Stimulated activated memory B cell treated with anti-CD40 and anti-IgM and Interleukin-4, amounts not matched to agents 10 μg/mL and 1 μg/mL and 100 μg/mL, for 72 hours (primary cell): Measurements from ENCODE around the gene USP25.
"Not testable (repeated sequence)": the region's sequence is repeated elsewhere in the genome, so short reads cannot be mapped to it uniquely, and the experiment has no call there.

Experiments
- ATAC-seq: fragments of 150-1000 bp; cut with Tn5 transposase; 2 replicates; pipeline ENCODE4 v1.10.0; 2021
- H3K27ac Mint-ChIP-seq: one replicate; pipeline ENCODE4 v1.8.0; 2022; ENCODE audit warnings: mild to moderate bottlenecking, mixed read lengths
- H3K27me3 Mint-ChIP-seq: one replicate; pipeline ENCODE4 v1.8.0; 2022; ENCODE audit warnings: mixed read lengths
- H3K36me3 Mint-ChIP-seq: one replicate; pipeline ENCODE4 v1.8.0; 2022; ENCODE audit warnings: mixed read lengths
- H3K4me1 Mint-ChIP-seq: one replicate; pipeline ENCODE4 v1.8.0; 2022; ENCODE audit warnings: mixed read lengths
- H3K4me3 Mint-ChIP-seq: one replicate; pipeline ENCODE4 v1.8.0; 2022; ENCODE audit warnings: mild to moderate bottlenecking, moderate library complexity, mixed read lengths
- H3K9me3 Mint-ChIP-seq: one replicate; pipeline ENCODE4 v1.8.0; 2022; ENCODE audit warnings: mixed read lengths

USP25 gene

DNA sequence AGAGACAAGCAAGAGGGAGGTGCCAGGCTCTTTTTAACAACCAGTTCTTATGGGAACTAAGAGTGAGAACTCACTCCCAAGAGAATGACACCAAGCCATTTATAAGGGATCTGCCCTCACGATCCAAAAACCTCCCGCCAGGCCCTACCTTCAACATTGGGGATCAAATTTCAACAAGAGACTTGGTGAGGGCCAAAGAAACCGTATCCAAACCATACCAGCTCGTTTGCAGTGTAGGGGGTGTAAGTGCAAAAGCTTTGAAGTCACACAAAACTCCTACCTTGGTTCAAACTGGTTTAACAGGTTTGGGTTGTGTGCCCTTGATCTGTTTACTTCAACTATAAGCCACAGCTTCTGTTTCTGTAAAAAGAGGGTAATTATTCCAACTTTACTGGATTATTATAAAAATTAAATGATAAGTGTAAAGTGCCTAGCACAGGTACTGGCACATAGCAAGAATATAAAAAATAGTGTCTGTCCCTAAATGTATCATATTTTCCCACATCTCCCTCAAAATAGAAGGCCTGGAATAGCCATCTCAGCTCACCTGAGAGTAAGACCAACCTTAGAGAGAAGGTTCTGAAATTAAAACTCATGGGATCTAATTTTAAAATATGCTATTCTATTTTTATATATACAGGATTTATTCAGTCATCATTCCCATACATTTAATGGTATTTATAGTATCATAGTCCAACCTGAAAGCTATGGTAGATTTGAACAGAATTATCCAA, 7.0 kb upstream of the USP25 start:
- H3K4me3 Mint-ChIP-seq: no peak overlapping the region
- no peaks in the 10 kb centered on the region for H3K27me3 Mint-ChIP-seq
- H3K9me3 Mint-ChIP-seq: peaks cover 2% of the 10 kb centered on the region
- H3K27ac Mint-ChIP-seq: no peak overlapping the region
- ATAC-seq: no peak
- H3K4me1 Mint-ChIP-seq: no peaks in the 10 kb centered on the region
- no peaks in the 10 kb centered on the region for H3K36me3 Mint-ChIP-seq

DNA sequence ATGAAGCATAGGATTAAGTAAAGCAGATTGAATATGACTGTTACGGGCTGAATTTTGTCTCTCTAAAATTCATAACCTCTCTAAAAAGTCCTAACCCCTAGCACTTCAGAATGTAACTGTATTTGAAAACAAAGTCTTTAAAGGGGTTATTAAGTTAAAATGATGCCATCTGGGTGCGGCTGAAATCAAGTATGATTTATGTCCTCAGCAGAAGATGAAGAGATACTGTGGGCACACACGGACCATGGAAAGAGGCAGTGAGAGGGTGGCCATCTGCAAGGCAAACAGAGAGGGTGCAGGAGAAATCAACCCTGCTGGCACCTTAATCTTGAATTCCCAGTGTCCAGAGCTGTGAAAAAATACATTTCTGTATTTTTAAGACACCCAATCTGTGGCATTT, 3.8 kb upstream of the USP25 start:
- peaks cover under 1% of the 10 kb centered on the region for H3K4me1 Mint-ChIP-seq
- H3K9me3 Mint-ChIP-seq: peaks cover 2% of the 10 kb centered on the region
- no peak for ATAC-seq
- no peaks in the 10 kb centered on the region for H3K27me3 Mint-ChIP-seq
- H3K27ac Mint-ChIP-seq: no peak overlapping the region
- H3K36me3 Mint-ChIP-seq: no peaks in the 10 kb centered on the region
- no peak overlapping the region for H3K4me3 Mint-ChIP-seq

DNA sequence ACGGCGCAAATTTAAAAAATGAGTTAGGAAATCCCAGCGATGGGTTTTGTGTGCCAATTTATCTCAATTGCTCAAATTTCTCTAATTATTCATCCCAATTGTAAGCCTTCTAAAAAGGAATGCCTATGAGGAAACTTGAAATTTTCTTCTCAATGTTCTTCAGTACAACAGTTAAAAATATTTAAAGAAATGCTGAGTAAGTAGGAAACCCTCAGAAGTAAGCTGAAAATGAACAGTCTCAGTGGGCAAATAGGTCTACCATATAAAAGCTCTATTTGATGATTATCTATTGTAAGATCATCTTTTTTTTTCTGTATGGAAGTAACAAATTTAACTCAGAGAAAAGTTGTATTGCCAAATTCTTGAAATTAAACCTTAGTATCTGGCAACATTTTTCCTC, 1.7 kb upstream of the USP25 start:
- ATAC-seq: no peak
- Mint-ChIP-seq H3K9me3 (no peaks in the 10 kb centered on the region), H3K4me3 (no peak overlapping the region), H3K36me3 (no peaks in the 10 kb centered on the region), H3K4me1 (peaks cover 17% of the 10 kb centered on the region), H3K27me3 (no peaks in the 10 kb centered on the region), H3K27ac (no peak overlapping the region)

DNA sequence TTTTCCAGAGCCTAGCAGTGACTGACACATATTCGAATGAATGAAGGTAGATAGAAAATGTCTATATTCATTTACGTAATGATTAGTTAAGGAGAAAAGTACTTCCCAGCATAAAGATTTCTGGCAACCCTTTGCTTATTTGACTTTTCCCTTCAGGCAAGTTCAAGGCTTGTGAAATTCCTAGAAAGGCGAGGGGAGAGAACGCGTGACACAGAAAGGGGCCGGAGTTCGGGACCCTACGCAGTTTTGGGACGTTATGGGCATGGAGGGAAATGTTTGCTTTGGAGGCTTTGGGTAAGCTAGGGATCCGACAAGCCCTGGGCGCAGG, 472 bp upstream of the USP25 start:
- Mint-ChIP-seq H3K27me3 (no peaks in the 10 kb centered on the region), H3K9me3 (no peaks in the 10 kb centered on the region), H3K4me1 (peaks cover 29% of the 10 kb centered on the region), H3K36me3 (no peaks in the 10 kb centered on the region), H3K27ac (peak overlapping the region; percentile 42), H3K4me3 (peak overlapping the region; percentile 76)
- no peak for ATAC-seq

DNA sequence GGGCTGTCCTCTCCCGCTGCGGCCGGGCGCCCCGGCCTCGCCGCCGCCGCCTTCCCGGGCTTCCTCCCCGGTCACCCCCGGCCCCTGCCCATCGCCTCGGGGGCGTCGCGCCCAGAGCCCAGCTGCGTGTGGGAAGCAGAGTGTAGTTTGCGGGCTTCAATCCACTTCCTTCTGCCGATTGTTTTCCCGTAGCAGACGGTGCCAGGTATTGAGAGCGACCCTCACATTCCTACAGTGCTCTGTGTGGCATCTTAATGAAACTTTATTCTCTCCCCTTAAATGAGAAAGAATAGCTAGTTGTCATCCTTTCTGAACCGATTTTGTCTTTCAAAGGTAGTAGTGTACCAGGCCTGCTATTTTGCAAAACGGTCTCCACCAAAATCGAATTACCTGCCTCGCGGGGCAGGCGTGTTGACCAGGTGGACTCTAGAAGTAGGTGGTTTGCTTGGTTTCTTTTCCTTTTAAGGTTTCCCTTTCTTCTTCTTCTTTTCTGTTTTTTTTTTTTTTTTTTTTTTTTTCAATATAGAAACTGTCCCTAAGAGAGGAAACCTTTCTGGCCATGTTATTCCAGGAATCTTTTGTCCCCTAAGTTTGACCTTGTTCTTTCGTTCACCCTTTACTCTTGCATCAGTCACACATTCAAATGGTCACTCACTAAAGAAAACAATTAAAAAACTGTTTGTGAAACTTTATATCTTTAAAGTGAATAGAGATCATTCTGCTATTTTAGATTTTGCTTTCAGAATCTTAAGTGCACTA, 881 bp downstream of the USP25 start:
- ATAC-seq: no peak
- H3K27me3 Mint-ChIP-seq: no peaks in the 10 kb centered on the region
- peaks cover 35% of the 10 kb centered on the region for H3K4me1 Mint-ChIP-seq
- H3K36me3 Mint-ChIP-seq: no peaks in the 10 kb centered on the region
- H3K27ac Mint-ChIP-seq: peak overlapping the region; percentile 80
- H3K4me3 Mint-ChIP-seq: peak overlapping the region; percentile 90
- H3K9me3 Mint-ChIP-seq: no peaks in the 10 kb centered on the region

DNA sequence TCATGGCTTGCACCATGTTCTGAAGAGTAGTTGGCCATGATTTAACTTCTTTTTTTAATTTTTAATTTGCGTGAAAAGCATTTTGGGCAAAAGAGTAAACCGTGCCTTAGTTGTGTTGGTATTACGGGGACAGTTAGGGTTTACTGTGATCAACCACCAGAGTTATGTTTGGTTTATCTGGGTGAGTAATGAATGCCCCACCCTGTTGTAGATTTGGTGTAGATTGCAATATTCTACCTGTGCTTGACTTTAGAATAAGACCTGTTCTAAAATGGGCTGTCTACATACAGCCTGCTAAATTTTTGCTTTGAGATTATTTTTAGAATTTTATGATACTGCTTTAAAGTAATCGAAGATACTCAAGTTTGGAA, 1.4 kb downstream of the USP25 start:
- H3K27me3 Mint-ChIP-seq: no peaks in the 10 kb centered on the region
- no peaks in the 10 kb centered on the region for H3K9me3 Mint-ChIP-seq
- H3K36me3 Mint-ChIP-seq: no peaks in the 10 kb centered on the region
- peak overlapping the region; percentile 90 for H3K4me3 Mint-ChIP-seq
- H3K27ac Mint-ChIP-seq: peak overlapping the region; percentile 80
- no peak for ATAC-seq
- peaks cover 41% of the 10 kb centered on the region for H3K4me1 Mint-ChIP-seq

DNA sequence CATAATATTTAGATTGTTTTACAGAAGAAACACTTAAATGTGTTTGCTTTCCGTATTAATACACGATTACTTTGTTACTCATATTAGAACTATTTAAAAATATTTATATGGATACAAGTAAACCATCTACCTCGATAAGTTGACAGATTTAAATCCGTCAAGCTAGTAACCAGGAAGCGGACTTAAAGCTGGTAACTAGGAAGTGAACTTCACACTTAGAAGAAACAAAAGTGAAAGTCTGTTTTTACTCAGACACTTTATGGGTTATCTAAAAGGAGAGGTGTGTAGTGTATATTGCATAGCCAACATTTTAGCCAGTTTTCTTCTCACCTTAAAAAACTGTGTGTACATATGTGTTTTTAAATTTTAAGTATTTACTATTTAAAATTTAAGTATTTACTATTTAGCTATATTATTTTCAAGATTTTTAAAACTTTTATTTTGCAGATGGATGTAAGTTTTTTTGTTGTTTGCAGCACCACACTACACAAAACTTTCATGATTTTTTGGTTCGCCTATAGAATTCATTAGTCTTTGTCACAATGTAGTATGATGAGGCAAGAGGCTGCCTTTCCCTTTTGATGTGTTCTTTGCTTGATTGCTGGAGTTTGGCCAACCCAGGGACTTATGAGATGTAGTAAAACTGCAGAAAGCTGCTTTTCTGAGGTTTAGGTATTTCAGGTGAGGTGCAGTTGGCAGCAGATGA, 2.7 kb downstream of the USP25 start:
- peak; percentile 22 for ATAC-seq
- Mint-ChIP-seq H3K27ac (peak overlapping the region; percentile 27), H3K4me1 (peaks cover 50% of the 10 kb centered on the region), H3K27me3 (no peaks in the 10 kb centered on the region), H3K4me3 (peak overlapping the region; percentile 79), H3K36me3 (peaks cover 7% of the 10 kb centered on the region), H3K9me3 (no peaks in the 10 kb centered on the region)

DNA sequence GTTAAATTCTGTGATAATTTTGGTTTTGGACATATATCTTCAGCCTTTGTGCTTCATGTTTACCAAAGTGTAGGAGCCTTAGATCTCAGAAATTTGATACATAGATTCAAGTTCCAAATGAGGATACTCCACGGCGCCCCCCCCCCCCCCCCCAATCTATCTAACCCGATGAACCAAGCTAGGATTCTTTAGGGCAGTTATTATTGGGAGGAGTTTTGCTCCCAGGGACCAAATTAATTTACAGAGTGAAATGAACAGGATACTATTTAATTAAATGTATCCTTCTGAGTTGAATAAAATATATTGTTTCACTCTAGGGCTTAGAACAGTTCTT, 3.2 kb downstream of the USP25 start:
- Mint-ChIP-seq H3K9me3 (no peaks in the 10 kb centered on the region), H3K36me3 (peaks cover 8% of the 10 kb centered on the region), H3K4me1 (peaks cover 55% of the 10 kb centered on the region), H3K4me3 (peak overlapping the region; percentile 59), H3K27me3 (no peaks in the 10 kb centered on the region), H3K27ac (peak overlapping the region; percentile 27)
- ATAC-seq: no peak

DNA sequence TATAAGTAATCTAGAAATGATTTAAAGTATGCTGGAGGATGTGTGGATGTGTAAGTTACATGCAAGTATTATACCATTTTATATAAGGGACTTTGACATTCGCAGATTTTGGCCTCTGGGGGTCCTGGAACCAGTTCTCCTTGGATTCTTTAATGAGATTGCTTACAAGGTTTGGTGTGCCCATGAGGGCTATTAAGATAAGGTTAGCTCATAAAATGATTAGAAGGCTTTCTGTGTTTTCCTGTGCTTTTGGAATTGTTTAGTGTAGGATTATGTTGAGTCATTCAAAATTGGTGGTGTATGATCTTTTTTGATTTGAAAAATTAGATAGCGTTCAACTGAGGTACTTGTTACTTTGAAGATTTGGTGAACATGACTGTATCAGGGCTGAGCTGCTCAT, 5.6 kb downstream of the USP25 start:
- H3K27ac Mint-ChIP-seq: no peak overlapping the region
- H3K9me3 Mint-ChIP-seq: no peaks in the 10 kb centered on the region
- no peak for ATAC-seq
- no peak overlapping the region for H3K4me3 Mint-ChIP-seq
- H3K27me3 Mint-ChIP-seq: no peaks in the 10 kb centered on the region
- peaks cover 8% of the 10 kb centered on the region for H3K36me3 Mint-ChIP-seq
- H3K4me1 Mint-ChIP-seq: peaks cover 79% of the 10 kb centered on the region

DNA sequence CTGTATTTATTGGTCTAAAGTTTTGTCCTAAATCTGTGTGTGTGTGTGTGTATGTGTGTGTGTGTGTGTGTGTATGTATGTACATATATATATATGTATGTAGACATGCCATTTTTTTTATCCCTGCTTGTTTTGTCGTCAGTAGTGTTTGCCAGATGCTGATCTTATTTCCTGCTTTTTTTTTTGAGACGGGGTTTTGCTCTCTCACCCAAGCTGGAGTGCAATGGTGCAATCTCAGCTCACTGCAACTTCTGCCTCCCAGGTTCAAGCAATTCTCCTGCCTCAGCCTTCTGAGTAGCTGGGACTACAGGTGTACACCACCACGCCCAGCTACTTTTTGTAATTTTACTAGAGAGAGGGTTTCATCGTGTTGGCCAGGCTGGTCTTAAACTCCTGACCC, 6.1 kb downstream of the USP25 start:
- not testable (repeated sequence) for H3K9me3 Mint-ChIP-seq, H3K27ac Mint-ChIP-seq, H3K4me3 Mint-ChIP-seq

DNA sequence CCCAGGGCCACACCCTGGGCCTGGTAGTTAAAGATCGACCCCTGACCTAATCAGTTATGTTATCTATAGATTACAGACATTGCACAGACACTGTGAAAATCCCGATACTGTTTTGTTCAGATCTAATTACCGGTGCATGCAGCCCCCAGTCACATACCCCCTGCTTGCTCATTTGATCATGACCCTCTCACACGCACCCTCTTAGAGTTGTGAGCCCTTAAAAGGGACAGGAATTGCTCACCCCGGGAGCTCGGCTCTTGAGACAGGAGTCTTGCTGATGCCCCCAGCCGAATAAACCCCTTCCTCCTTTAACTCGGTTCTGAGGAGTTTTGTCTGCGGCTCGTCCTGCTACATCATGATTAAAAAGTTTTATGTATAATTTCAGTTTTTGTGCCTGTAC, 9.0 kb downstream of the USP25 start:
- peaks cover 29% of the 10 kb centered on the region for H3K36me3 Mint-ChIP-seq
- not testable (repeated sequence) for H3K4me3 Mint-ChIP-seq, H3K9me3 Mint-ChIP-seq, H3K27me3 Mint-ChIP-seq, ATAC-seq, H3K27ac Mint-ChIP-seq
- H3K4me1 Mint-ChIP-seq: peaks cover 81% of the 10 kb centered on the region

More for the DNA sequence above, 6.1 kb downstream of the USP25 start:
- not testable (repeated sequence) for H3K36me3 Mint-ChIP-seq, ATAC-seq, H3K27me3 Mint-ChIP-seq
- H3K4me1 Mint-ChIP-seq: peaks cover 83% of the 10 kb centered on the region

DNA sequence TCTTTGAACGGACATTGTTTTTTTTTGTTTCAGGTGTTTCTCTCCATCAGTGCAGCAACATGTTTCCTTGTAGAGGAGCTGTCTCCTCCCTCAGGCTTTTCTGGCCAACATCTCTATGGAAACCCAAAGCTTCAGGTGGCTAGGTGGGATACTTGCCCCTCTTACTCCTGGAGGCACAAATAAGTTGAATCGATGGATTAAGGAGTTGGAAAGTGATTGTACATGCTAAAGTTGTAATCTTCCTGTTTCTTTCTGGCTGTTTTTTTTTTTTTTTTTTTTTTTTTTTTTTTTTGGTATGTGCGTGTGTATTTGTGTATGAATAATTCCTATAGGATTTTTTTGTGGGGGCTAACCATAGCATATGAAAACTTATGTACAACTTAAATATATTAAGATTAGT, 10.6 kb downstream of the USP25 start:
- no peak for ATAC-seq
- no peak overlapping the region for H3K4me3 Mint-ChIP-seq
- peaks cover 34% of the 10 kb centered on the region for H3K36me3 Mint-ChIP-seq
- no peaks in the 10 kb centered on the region for H3K9me3 Mint-ChIP-seq
- peak overlapping the region; percentile 32 for H3K27ac Mint-ChIP-seq
- no peaks in the 10 kb centered on the region for H3K27me3 Mint-ChIP-seq
- peaks cover 89% of the 10 kb centered on the region for H3K4me1 Mint-ChIP-seq

DNA sequence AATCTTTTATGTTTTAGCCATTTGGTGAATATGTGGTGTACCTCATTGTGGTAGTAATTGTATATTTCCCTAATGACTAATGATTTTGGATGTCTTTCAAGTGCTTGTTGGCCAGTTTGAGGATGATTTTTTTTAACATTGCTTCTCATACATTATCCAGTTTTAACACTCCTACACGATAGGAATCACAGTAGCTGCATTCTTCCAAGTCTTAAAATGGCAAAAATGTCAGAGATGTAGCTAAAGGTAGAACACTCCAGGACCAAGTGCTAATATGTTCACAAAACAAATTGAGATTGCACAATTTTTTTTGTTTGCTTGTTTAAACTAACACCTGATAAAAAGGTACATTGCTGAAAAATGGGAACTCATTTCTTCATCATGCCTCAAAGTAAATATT, 11.7 kb downstream of the USP25 start:
- H3K36me3 Mint-ChIP-seq: peaks cover 40% of the 10 kb centered on the region
- H3K4me1 Mint-ChIP-seq: peaks cover 85% of the 10 kb centered on the region
- H3K4me3 Mint-ChIP-seq: no peak overlapping the region
- peak overlapping the region; percentile 11 for H3K27ac Mint-ChIP-seq
- no peaks in the 10 kb centered on the region for H3K27me3 Mint-ChIP-seq
- no peak for ATAC-seq
- peaks cover 3% of the 10 kb centered on the region for H3K9me3 Mint-ChIP-seq

DNA sequence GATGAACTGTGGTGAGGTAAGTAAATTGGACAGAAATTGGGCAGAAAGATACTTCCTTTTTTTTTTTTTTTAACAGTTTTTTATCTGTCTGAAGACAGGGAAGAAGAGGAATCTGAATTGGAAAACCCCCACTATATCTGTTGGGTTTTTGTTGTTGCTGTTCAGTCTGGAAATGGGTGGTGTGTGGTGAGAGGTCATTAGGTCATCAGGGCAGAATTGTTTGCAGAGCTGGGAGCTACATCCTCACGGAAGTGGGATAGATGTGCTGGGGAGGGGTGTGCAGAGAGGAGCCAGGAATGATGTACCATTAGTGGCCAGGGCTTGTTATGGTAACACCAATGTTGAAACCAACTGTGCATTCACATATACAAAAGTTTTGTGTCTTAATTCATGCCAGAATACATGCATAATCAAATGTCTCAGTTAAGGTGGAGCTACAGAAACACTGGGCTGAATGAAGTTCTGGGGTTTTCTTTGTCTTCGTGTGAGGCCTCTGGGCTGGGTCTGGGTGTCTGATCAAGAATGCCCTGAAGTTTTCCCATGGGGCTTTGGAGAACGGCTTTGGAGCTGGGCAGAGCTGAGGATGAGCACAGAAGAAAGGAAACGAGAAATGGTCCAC, 12.4 kb downstream of the USP25 start:
- H3K4me3 Mint-ChIP-seq: no peak overlapping the region
- H3K4me1 Mint-ChIP-seq: peaks cover 81% of the 10 kb centered on the region
- H3K9me3 Mint-ChIP-seq: peaks cover 3% of the 10 kb centered on the region
- ATAC-seq: no peak
- peaks cover 35% of the 10 kb centered on the region for H3K36me3 Mint-ChIP-seq
- H3K27me3 Mint-ChIP-seq: no peaks in the 10 kb centered on the region
- peak overlapping the region; percentile 11 for H3K27ac Mint-ChIP-seq

DNA sequence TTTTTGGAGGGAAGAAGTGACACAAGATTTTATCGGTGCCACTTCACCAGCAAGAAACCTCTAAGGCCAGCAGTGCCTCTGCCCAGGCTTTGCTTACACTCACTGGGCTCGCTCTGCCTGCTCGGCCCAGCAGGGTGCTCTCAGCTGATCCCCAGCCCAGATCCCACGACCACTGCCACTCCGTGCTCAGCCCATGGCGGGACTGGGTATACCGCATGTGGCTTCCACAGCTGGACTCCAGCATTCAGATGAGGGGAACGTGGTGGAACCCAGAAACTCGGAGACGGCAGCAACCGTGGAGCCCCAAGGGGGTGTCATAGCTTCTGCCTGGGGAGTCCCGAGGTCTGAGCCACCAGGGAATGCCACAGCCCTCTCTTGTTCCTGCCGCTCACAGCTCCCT, 12.9 kb downstream of the USP25 start:
- ATAC-seq: no peak
- no peak overlapping the region for H3K27ac Mint-ChIP-seq
- H3K9me3 Mint-ChIP-seq: peaks cover 3% of the 10 kb centered on the region
- H3K27me3 Mint-ChIP-seq: no peaks in the 10 kb centered on the region
- peaks cover 78% of the 10 kb centered on the region for H3K4me1 Mint-ChIP-seq
- no peak overlapping the region for H3K4me3 Mint-ChIP-seq
- H3K36me3 Mint-ChIP-seq: peaks cover 31% of the 10 kb centered on the region
